PFSK-1 (cell line): ENCODE results near the gene RASGRF1.

Experiments used
- FOXP2 ChIP-seq: optimal IDR thresholded peaks from 2 replicates; pipeline ENCODE3; 2011; ENCODE audit warnings: borderline replicate concordance, control low read depth, inconsistent platforms; ENCODE audit not compliant: insufficient read depth; ENCODE audit errors: extremely low read length, extremely low read depth
- POLR2AphosphoS5 ChIP-seq: IDR thresholded peaks from 2 replicates; pipeline ENCODE4 v1.6.1; 2012; ENCODE audit warnings: low read depth, mild to moderate bottlenecking, control low read depth, low read length, moderate library complexity
- SIN3A ChIP-seq: IDR thresholded peaks from 2 replicates; pipeline ENCODE4 v1.6.1; 2012; ENCODE audit warnings: mild to moderate bottlenecking, low read length, moderate library complexity, borderline replicate concordance; ENCODE audit not compliant: insufficient read depth
- TAF1 ChIP-seq: IDR thresholded peaks from 2 replicates; pipeline ENCODE4 v1.6.1; 2012; ENCODE audit warnings: low read length, control low read depth, borderline replicate concordance; ENCODE audit not compliant: insufficient read depth
- TF ChIP-seq, protein P1 (sequence below), 2 experiments: IDR thresholded peaks; 2 replicates each; pipeline versions ENCODE4 v1.6.1 to v1.8.0; 2011 to 2012; ENCODE audit warnings: low read depth in 2 of 2, low read length in 2 of 2, control low read depth in 1 of 2, inconsistent platforms in 1 of 2, mild to moderate bottlenecking in 1 of 2, moderate library complexity in 1 of 2; ENCODE audit not compliant: insufficient read depth in 1 of 2

The RASGRF1 gene

DNA sequence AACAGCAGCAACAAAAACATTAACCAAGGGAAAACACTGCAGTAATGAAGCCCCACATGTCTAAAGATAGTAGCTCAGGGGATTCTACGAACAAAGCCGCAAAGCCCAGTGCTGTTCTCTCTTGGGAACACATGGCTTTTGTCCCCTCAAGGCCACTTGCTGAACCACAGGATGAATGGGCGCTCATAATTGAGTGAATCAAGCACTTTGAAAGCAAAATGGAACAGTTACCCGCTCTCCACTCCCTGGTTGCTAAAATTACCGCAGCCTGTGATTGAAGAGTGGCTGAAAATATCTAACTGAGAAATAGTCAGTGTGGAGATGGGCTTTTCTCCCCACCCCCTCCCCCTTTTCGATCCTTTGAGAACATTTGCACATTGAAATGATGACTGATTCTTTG lies 39.6 kb downstream of the RASGRF1 start:
- TF ChIP-seq SIN3A (no peak), TAF1 (no peak), FOXP2 (no peak), POLR2AphosphoS5 (no peak)
- TF ChIP-seq, protein P1, sequence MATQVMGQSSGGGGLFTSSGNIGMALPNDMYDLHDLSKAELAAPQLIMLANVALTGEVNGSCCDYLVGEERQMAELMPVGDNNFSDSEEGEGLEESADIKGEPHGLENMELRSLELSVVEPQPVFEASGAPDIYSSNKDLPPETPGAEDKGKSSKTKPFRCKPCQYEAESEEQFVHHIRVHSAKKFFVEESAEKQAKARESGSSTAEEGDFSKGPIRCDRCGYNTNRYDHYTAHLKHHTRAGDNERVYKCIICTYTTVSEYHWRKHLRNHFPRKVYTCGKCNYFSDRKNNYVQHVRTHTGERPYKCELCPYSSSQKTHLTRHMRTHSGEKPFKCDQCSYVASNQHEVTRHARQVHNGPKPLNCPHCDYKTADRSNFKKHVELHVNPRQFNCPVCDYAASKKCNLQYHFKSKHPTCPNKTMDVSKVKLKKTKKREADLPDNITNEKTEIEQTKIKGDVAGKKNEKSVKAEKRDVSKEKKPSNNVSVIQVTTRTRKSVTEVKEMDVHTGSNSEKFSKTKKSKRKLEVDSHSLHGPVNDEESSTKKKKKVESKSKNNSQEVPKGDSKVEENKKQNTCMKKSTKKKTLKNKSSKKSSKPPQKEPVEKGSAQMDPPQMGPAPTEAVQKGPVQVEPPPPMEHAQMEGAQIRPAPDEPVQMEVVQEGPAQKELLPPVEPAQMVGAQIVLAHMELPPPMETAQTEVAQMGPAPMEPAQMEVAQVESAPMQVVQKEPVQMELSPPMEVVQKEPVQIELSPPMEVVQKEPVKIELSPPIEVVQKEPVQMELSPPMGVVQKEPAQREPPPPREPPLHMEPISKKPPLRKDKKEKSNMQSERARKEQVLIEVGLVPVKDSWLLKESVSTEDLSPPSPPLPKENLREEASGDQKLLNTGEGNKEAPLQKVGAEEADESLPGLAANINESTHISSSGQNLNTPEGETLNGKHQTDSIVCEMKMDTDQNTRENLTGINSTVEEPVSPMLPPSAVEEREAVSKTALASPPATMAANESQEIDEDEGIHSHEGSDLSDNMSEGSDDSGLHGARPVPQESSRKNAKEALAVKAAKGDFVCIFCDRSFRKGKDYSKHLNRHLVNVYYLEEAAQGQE (IDR thresholded peaks at IDR 0.05; ENCODE audit: insufficient read depth in 1 of 2, low read depth in 2 of 2, low read length in 2 of 2), result no peak

DNA sequence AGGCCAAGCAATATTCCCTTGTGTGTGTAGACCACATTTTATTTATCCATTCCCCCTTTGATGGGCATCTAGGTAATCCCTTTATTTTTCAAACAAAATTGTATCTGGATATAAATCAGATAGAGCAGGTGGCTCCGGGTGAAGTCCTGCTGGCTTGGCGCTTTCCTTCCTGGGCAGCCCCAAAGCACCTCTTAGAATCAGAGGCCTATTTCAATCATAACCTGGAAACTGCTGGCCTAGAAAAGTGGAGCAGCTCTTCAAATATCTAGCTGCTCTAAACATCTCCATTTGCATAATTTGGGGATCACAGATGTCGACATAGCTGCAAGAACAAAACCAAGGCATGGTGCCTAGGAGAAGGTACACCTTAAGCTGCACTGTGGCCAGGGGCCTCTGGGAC lies 40.2 kb downstream of the RASGRF1 start:
- TF ChIP-seq SIN3A (no peak), TAF1 (no peak), POLR2AphosphoS5 (no peak), FOXP2 (no peak)
- TF ChIP-seq, protein P1 (IDR thresholded peaks at IDR 0.05; ENCODE audit: insufficient read depth in 1 of 2, low read depth in 2 of 2, low read length in 2 of 2), result no peak

DNA sequence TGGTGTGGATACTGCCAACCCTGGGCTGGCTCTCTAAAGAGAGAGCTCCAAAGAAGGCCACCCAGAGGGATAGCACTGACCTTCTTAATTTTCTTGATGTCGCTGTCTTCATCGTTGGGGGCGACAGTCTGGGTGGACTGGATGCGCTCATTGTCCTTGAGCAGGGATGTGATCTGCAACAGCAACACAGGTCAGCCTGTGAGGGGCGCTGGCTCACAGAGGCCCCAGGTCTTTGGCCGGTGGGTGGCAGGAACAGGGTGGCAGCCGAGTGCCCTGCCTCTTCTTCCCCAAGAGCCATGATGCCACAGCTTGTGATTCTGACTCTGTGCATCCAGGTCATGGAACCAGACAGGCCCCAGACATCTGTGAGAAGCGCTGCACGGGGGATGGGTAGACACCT lies 41.2 kb downstream of the RASGRF1 start:
- TF ChIP-seq SIN3A (no peak), POLR2AphosphoS5 (no peak), TAF1 (no peak), FOXP2 (no peak)
- TF ChIP-seq, protein P1 (IDR thresholded peaks at IDR 0.05; ENCODE audit: insufficient read depth in 1 of 2, low read depth in 2 of 2, low read length in 2 of 2), result no peak

DNA sequence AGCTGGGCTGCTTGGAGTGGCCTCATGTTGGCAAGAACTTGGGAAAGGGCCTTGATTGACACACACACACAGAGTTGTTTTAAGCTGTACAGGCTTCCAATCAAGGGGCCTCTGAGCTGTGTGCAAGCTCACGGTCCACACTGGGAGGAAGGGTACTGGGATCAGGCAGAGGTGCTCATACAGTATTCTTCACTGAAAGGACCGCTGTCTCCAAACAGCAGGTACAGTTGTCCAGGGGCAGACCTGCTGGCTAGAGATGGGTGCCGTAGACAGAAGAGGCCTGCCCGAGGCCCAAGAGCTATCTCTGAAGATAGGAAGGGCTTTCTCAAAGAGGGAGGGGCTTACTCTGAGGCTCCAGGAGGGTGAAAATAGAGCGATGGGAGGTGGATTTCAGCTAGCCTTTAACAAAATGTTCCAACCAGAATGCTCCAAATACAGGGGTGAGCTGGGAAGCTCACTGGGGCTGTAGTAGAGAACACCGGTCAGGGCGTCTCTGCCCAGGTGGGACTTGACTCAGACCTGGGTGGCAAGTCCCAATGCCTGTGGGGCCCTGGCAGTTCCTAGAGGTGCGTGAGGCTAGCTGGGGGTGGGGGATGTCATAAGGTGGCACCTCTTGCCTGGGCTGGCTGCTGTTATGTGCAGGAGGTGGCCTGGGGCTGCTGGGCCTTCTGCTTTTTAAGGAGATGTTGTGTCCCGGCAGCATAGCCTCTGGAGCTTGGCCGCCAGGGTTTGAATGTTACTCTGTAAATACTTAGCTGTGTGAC lies 42.7 kb downstream of the RASGRF1 start:
- TF ChIP-seq FOXP2 (no peak), TAF1 (no peak), POLR2AphosphoS5 (no peak), SIN3A (no peak)
- TF ChIP-seq, protein P1 (IDR thresholded peaks at IDR 0.05; ENCODE audit: insufficient read depth in 1 of 2, low read depth in 2 of 2, low read length in 2 of 2), result no peak
